Measurements from ENCODE around the gene KLK11.

GRCh38 chr19:51007488-51007887 is 18.9 kb downstream of the KLK11 start:
- no peak for TF ChIP-seq ZFP3 (CRISPR knock-in tag; IDR thresholded peaks at IDR 0.05)
- TF ChIP-seq CREB5 (CRISPR knock-in tag; IDR thresholded peaks at IDR 0.05; ENCODE audit: low read depth): no peak
- TF ChIP-seq ZNF70 (CRISPR knock-in tag; IDR thresholded peaks at IDR 0.05): no peak
- no peak for TF ChIP-seq ZFP30 (CRISPR knock-in tag; IDR thresholded peaks at IDR 0.05)
- no peak for TF ChIP-seq OSR1 (CRISPR knock-in tag; IDR thresholded peaks at IDR 0.05)
- no peak for TF ChIP-seq ZC3H10 (CRISPR knock-in tag; IDR thresholded peaks at IDR 0.05)
